Measurements from ENCODE around the gene RAB7A.
"Not testable (repeated sequence)": the region's sequence is repeated elsewhere in the genome, so short reads cannot be mapped to it uniquely, and the experiment has no call there.

Gene RAB7A

GRCh38 chr3:128823008-128823407 is 97.0 kb downstream of the RAB7A start:
- no peak for DNase-seq (ENCODE audit: low read depth)

- no peak for DNase-seq (ENCODE audit: low read depth)
Measured at GRCh38 chr3:128823631-128824030, 97.6 kb downstream of the RAB7A start.

- DNase-seq (ENCODE audit: low read depth), result no peak
Measured at GRCh38 chr3:128824132-128824850, 98.3 kb downstream of the RAB7A start.

- DNase-seq (ENCODE audit: low read depth), result no peak
Measured at GRCh38 chr3:128825117-128825725, 99.2 kb downstream of the RAB7A start.

- not testable (repeated sequence) for DNase-seq (ENCODE audit: low read depth)
Measured at GRCh38 chr3:128829087-128829486, 103.1 kb downstream of the RAB7A start.

GRCh38 chr3:128829925-128830625 is 104.1 kb downstream of the RAB7A start:
- DNase-seq (ENCODE audit: low read depth), result not testable (repeated sequence)

GRCh38 chr3:128830762-128831161 is 104.8 kb downstream of the RAB7A start:
- DNase-seq (ENCODE audit: low read depth), result not testable (repeated sequence)

- not testable (repeated sequence) for DNase-seq (ENCODE audit: low read depth)
Measured at GRCh38 chr3:128832979-128833378, 107.0 kb downstream of the RAB7A start.

GRCh38 chr3:128835096-128835495 is 109.1 kb downstream of the RAB7A start:
- DNase-seq (ENCODE audit: low read depth), result no peak

- no peak for DNase-seq (ENCODE audit: low read depth)
Measured at GRCh38 chr3:128841926-128842920, 116.2 kb downstream of the RAB7A start.

GRCh38 chr3:128844502-128844901 is 118.5 kb downstream of the RAB7A start:
- DNase-seq (ENCODE audit: low read depth), result no peak

- DNase-seq (ENCODE audit: low read depth), result no peak
Measured at GRCh38 chr3:128845119-128845777, 119.3 kb downstream of the RAB7A start.

GRCh38 chr3:128845778-128846485 is 119.9 kb downstream of the RAB7A start:
- peak; percentile 78 for DNase-seq (ENCODE audit: low read depth)

- DNase-seq (ENCODE audit: low read depth), result no peak
Measured at GRCh38 chr3:128846486-128846891, 120.5 kb downstream of the RAB7A start.

GRCh38 chr3:128847666-128848370 is 121.8 kb downstream of the RAB7A start:
- no peak for DNase-seq (ENCODE audit: low read depth)

GRCh38 chr3:128848936-128849335 is 123.0 kb downstream of the RAB7A start:
- no peak for DNase-seq (ENCODE audit: low read depth)

GRCh38 chr3:128849911-128850455 is 124.0 kb downstream of the RAB7A start:
- DNase-seq (ENCODE audit: low read depth), result no peak

- DNase-seq (ENCODE audit: low read depth), result no peak
Measured at GRCh38 chr3:128850544-128850943, 124.6 kb downstream of the RAB7A start.

GRCh38 chr3:128851601-128852000 is 125.6 kb downstream of the RAB7A start:
- DNase-seq (ENCODE audit: low read depth), result no peak

GRCh38 chr3:128853826-128854225 is 127.8 kb downstream of the RAB7A start:
- DNase-seq (ENCODE audit: low read depth), result no peak
